Muscle layer of colon (tissue), 2 donors: ENCODE data around the gene TUBGCP3.

ENCODE experiments used
- H3K27ac ChIP-seq: one replicate; pipeline ENCODE4 v1.7.0; 2013; ENCODE audit warnings: low read depth, mild to moderate bottlenecking, low read length, moderate library complexity
- H3K27me3 ChIP-seq, 2 donors: one replicate each; pipeline ENCODE4 v1.7.0; 2013; ENCODE audit warnings: low read length in 2 of 2, mild to moderate bottlenecking in 2 of 2; ENCODE audit not compliant: insufficient read depth in 2 of 2, control insufficient read depth in 1 of 2
- H3K36me3 ChIP-seq: one replicate; pipeline ENCODE4 v1.7.0; 2013; ENCODE audit warnings: mild to moderate bottlenecking, low read length; ENCODE audit not compliant: insufficient read depth
- H3K4me1 ChIP-seq: one replicate; pipeline ENCODE4 v1.7.0; 2013; ENCODE audit warnings: mild to moderate bottlenecking, low read length; ENCODE audit not compliant: insufficient read depth
- H3K4me3 ChIP-seq, 2 donors: one replicate each; pipeline ENCODE4 v1.7.0; 2013; ENCODE audit warnings: low read length in 2 of 2, low read depth in 1 of 2, mild to moderate bottlenecking in 1 of 2, moderate library complexity in 1 of 2
- H3K9ac ChIP-seq: one replicate; pipeline ENCODE4 v1.7.0; 2013; ENCODE audit warnings: low read length
- H3K9me3 ChIP-seq: one replicate; pipeline ENCODE4 v1.7.0; 2013; ENCODE audit warnings: mild to moderate bottlenecking, low read length
- donor health status: abdominal sarcoma.
- donor health status: Adenocarcinoma of cecum.

TUBGCP3 gene

GRCh38 chr13:112448621-112449544, 139.1 kb downstream of the TUBGCP3 start:
- no peak overlapping the region for H3K9ac ChIP-seq
- H3K4me3 ChIP-seq, result no peak overlapping the region
- H3K4me1 ChIP-seq, result no peaks in the 10 kb centered on the region
- no peaks in the 10 kb centered on the region for H3K36me3 ChIP-seq
- H3K27ac ChIP-seq, result no peak overlapping the region
- H3K27me3 ChIP-seq, result peaks cover 0 to 6% of the 10 kb centered on the region in 2 donors
- no peaks in the 10 kb centered on the region for H3K9me3 ChIP-seq

- Histone ChIP-seq H3K9me3 (no peaks in the 10 kb centered on the region), H3K9ac (no peak overlapping the region), H3K36me3 (no peaks in the 10 kb centered on the region), H3K4me3 (no peak overlapping the region), H3K27me3 (peaks cover 6 to 14% of the 10 kb centered on the region in 2 donors), H3K27ac (no peak overlapping the region), H3K4me1 (no peaks in the 10 kb centered on the region)
These were observed 140.0 kb downstream of the TUBGCP3 start for GRCh38 chr13:112447761-112448603.

GRCh38 chr13:112447306-112447705, 140.6 kb downstream of the TUBGCP3 start:
- Histone ChIP-seq H3K4me1 (no peaks in the 10 kb centered on the region), H3K36me3 (no peaks in the 10 kb centered on the region), H3K9me3 (no peaks in the 10 kb centered on the region), H3K4me3 (no peak overlapping the region), H3K27me3 (peaks cover 6 to 20% of the 10 kb centered on the region in 2 donors), H3K9ac (no peak overlapping the region), H3K27ac (no peak overlapping the region)

- no peak overlapping the region for H3K9ac ChIP-seq
- no peaks in the 10 kb centered on the region for H3K36me3 ChIP-seq
- H3K4me3 ChIP-seq, result no peak overlapping the region
- no peak overlapping the region for H3K27ac ChIP-seq
- H3K4me1 ChIP-seq, result no peaks in the 10 kb centered on the region
- peaks cover 6 to 23% of the 10 kb centered on the region in 2 donors for H3K27me3 ChIP-seq
- H3K9me3 ChIP-seq, result no peaks in the 10 kb centered on the region
These were observed 141.1 kb downstream of the TUBGCP3 start for GRCh38 chr13:112446867-112447266.

- H3K36me3 ChIP-seq, result no peaks in the 10 kb centered on the region
- H3K9me3 ChIP-seq, result no peaks in the 10 kb centered on the region
- H3K4me1 ChIP-seq, result no peaks in the 10 kb centered on the region
- H3K4me3 ChIP-seq, result no peak overlapping the region
- H3K9ac ChIP-seq, result no peak overlapping the region
- peaks cover 6 to 25% of the 10 kb centered on the region in 2 donors for H3K27me3 ChIP-seq
- no peak overlapping the region for H3K27ac ChIP-seq
These were observed 141.5 kb downstream of the TUBGCP3 start for GRCh38 chr13:112446347-112446861.

GRCh38 chr13:112445411-112446271, 142.3 kb downstream of the TUBGCP3 start:
- H3K4me3 ChIP-seq, result no peak overlapping the region
- no peak overlapping the region for H3K9ac ChIP-seq
- H3K27me3 ChIP-seq, result peaks cover 6 to 25% of the 10 kb centered on the region in 2 donors
- no peaks in the 10 kb centered on the region for H3K4me1 ChIP-seq
- no peaks in the 10 kb centered on the region for H3K9me3 ChIP-seq
- H3K27ac ChIP-seq, result no peak overlapping the region
- no peaks in the 10 kb centered on the region for H3K36me3 ChIP-seq

- H3K27me3 ChIP-seq, result peaks cover 6 to 25% of the 10 kb centered on the region in 2 donors
- no peak overlapping the region for H3K27ac ChIP-seq
These were observed 143.2 kb downstream of the TUBGCP3 start for GRCh38 chr13:112444416-112445399.

GRCh38 chr13:112443995-112444311, 144.0 kb downstream of the TUBGCP3 start:
- H3K27me3 ChIP-seq, result peaks cover 6 to 25% of the 10 kb centered on the region in 2 donors
- H3K9ac ChIP-seq, result no peak overlapping the region
- H3K9me3 ChIP-seq, result no peaks in the 10 kb centered on the region
- no peaks in the 10 kb centered on the region for H3K4me1 ChIP-seq
- no peak overlapping the region for H3K4me3 ChIP-seq
- no peak overlapping the region for H3K27ac ChIP-seq
- H3K36me3 ChIP-seq, result no peaks in the 10 kb centered on the region

More at GRCh38 chr13:112444416-112445399, 143.2 kb downstream of the TUBGCP3 start:
- H3K36me3 ChIP-seq, result no peaks in the 10 kb centered on the region
- no peak overlapping the region for H3K9ac ChIP-seq
- H3K4me3 ChIP-seq, result no peak overlapping the region
- no peaks in the 10 kb centered on the region for H3K9me3 ChIP-seq
- no peaks in the 10 kb centered on the region for H3K4me1 ChIP-seq

GRCh38 chr13:112443191-112443994, 144.6 kb downstream of the TUBGCP3 start:
- Histone ChIP-seq H3K36me3 (no peaks in the 10 kb centered on the region), H3K9me3 (no peaks in the 10 kb centered on the region), H3K4me3 (no peak overlapping the region), H3K27me3 (peaks cover 6 to 25% of the 10 kb centered on the region in 2 donors), H3K27ac (no peak overlapping the region), H3K4me1 (no peaks in the 10 kb centered on the region), H3K9ac (no peak overlapping the region)
